Neural cell (in vitro differentiated cells): ENCODE results near the gene RFNG.

Experiments used
- CTCF ChIP-seq: fragments of 450-650 bp; IDR thresholded peaks from 2 replicates; pipeline ENCODE4 v1.5.1; 2014; ENCODE audit warnings: antibody characterized with exemption, mild to moderate bottlenecking, moderate library complexity; ENCODE audit not compliant: poor library complexity, severe bottlenecking
- EZH2 ChIP-seq: fragments of 200-600, 300-800 bp; shearing (Covaris generic), sonication (generic); IDR thresholded peaks from 2 replicates; pipeline ENCODE4 v1.6.1; 2014; ENCODE audit warnings: antibody characterized with exemption, low read length, borderline replicate concordance, mild to moderate bottlenecking; ENCODE audit not compliant: insufficient read depth, poor library complexity, severe bottlenecking
- MXI1 ChIP-seq: fragments of 450-650 bp; conservative IDR thresholded peaks from 2 replicates; pipeline ENCODE4 v1.6.1; 2014; ENCODE audit warnings: antibody characterized with exemption, mild to moderate bottlenecking; ENCODE audit not compliant: poor library complexity, severe bottlenecking

GRCh38 chr17:81999587-81999975 is 52.0 kb downstream of the RFNG start:
- no peak for TF ChIP-seq CTCF
- TF ChIP-seq EZH2: no peak
- TF ChIP-seq MXI1: no peak
